ENCODE measurements around the gene KBTBD12. TPM values are rescaled to one million over a fixed set of nuclear protein-coding genes. Genes with fewer than 3 reads are reported as not detected.

KBTBD12 gene
- total RNA-seq, 4 donors from 2014 or later, result under 0.01 to 0.87 (median 0.30) TPM; not detected in 1

DNA sequence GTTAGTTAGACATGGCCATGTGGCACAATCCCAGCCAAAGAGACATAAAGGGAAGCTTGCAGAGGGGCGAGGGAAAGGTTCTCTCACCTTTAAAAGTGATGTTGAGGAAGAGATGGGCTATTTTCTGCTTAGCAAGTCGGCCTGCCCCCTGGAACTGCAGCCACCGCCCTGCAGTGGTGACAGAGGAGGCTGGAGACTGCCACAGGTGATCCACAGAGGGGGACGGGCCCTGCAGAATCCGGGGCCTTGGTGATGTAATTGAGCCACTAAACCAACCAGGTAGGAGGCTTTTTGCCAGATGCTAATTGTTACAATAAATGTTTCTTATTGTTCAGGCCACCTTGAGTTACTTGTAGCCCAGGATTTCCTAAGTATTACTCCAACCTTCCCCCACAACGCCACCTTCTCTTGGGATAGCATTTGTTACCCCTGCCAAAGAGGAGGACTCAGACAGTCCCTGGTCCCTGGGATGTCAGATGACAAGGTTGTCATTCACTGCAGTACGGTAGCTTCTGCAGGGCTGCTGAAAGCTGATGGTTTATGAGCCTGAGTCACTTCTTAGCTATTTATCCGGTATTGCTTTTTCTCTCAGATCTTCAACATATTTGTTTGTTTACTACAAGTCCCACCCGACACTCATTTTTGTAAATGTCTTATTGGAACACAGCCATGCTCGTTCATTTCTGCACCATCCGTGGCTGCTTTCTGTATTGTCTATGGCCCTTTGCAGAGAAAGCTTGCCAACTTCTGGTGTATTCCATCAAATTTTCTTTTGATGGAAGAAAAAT is 73.9 kb downstream of the KBTBD12 start:
- TF ChIP-seq POLR2A (IDR thresholded peaks at IDR 0.05) (no peak), EP300 (IDR thresholded peaks at IDR 0.05) (no peak)
- TF ChIP-seq, protein P1, sequence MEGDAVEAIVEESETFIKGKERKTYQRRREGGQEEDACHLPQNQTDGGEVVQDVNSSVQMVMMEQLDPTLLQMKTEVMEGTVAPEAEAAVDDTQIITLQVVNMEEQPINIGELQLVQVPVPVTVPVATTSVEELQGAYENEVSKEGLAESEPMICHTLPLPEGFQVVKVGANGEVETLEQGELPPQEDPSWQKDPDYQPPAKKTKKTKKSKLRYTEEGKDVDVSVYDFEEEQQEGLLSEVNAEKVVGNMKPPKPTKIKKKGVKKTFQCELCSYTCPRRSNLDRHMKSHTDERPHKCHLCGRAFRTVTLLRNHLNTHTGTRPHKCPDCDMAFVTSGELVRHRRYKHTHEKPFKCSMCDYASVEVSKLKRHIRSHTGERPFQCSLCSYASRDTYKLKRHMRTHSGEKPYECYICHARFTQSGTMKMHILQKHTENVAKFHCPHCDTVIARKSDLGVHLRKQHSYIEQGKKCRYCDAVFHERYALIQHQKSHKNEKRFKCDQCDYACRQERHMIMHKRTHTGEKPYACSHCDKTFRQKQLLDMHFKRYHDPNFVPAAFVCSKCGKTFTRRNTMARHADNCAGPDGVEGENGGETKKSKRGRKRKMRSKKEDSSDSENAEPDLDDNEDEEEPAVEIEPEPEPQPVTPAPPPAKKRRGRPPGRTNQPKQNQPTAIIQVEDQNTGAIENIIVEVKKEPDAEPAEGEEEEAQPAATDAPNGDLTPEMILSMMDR (IDR thresholded peaks at IDR 0.05), result no peak
- Histone ChIP-seq H3K27me3 (no peaks in the 10 kb centered on the region), H3K36me3 (no peaks in the 10 kb centered on the region), H3K9me3 (peaks cover 0 to 2% (median 0%) of the 10 kb centered on the region in 4 donors), H3K4me1 (no peaks in the 10 kb centered on the region), H3K4me3 (no peak overlapping the region), H3K27ac (no peak overlapping the region)
- DNase-seq (ENCODE audit: low spot score in 2 of 2), result no peak
- WGBS, 2 donors, result 64 to 67% methylated on average over 11 of the region's 11 CpGs

DNA sequence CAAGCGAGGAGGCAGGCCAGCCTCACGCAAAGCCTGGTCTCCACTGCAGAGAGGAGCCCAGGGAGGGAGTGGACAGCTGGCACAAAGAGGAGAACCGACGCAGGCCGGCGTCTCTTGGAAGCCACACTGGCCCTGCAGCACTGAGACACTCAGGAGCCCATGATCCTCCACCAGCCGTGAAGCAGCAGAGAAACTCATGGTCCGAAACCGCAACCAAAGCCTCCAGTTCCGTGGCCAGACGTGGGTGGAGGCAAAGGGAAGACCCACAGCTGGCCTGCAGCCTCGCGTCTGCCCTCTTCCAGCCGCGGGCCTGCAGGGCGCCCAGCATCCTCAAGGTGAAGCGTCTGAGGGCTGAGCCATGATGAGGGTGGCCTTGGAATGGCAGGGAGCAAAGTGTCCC is 75.0 kb downstream of the KBTBD12 start:
- WGBS, 2 donors, result 90 to 95% methylated on average over 12 to 17 of the region's 17 CpGs

DNA sequence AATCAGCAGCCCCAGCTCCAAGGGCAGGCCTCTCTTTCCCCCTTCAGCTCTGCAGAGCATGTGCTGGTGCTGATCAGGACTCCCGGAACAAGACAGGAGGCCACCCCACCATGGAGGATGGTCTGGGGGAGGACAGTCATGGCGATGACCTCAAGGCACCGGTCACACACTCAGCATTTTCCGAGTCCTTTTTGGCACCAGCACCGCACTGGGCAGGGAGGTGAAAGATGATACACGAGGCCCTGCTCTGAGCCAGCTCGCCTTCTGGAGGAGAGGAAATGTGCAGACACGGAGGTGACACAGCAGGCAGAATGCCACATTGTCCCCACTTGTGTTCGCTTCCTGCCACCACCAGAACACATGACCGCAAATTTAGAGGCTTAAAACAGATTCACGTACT is 75.4 kb downstream of the KBTBD12 start:
- WGBS, 2 donors, result 77 to 84% methylated on average over 11 of the region's 11 CpGs
- Histone ChIP-seq H3K27ac (no peak overlapping the region), H3K4me1 (no peaks in the 10 kb centered on the region), H3K9me3 (peaks cover 0 to 4% (median 0%) of the 10 kb centered on the region in 4 donors), H3K27me3 (no peaks in the 10 kb centered on the region), H3K36me3 (no peaks in the 10 kb centered on the region), H3K4me3 (no peak overlapping the region)
- TF ChIP-seq, protein P1 (IDR thresholded peaks at IDR 0.05), result no peak
- no peak for TF ChIP-seq POLR2A (IDR thresholded peaks at IDR 0.05)
- TF ChIP-seq EP300 (IDR thresholded peaks at IDR 0.05), result no peak
- DNase-seq (ENCODE audit: low spot score in 2 of 2), result no peak

More for the DNA sequence above, 75.0 kb downstream of the KBTBD12 start:
- no peaks in the 10 kb centered on the region for H3K4me1 ChIP-seq
- no peak overlapping the region for H3K4me3 ChIP-seq
- H3K36me3 ChIP-seq, result no peaks in the 10 kb centered on the region
- peaks cover 0 to 4% (median 0%) of the 10 kb centered on the region in 4 donors for H3K9me3 ChIP-seq
- no peak for DNase-seq (ENCODE audit: low spot score in 2 of 2)
- no peak overlapping the region for H3K27ac ChIP-seq
- TF ChIP-seq POLR2A (IDR thresholded peaks at IDR 0.05) (no peak), EP300 (IDR thresholded peaks at IDR 0.05) (no peak)
- TF ChIP-seq, protein P1 (IDR thresholded peaks at IDR 0.05), result no peak
- H3K27me3 ChIP-seq, result no peaks in the 10 kb centered on the region

DNA sequence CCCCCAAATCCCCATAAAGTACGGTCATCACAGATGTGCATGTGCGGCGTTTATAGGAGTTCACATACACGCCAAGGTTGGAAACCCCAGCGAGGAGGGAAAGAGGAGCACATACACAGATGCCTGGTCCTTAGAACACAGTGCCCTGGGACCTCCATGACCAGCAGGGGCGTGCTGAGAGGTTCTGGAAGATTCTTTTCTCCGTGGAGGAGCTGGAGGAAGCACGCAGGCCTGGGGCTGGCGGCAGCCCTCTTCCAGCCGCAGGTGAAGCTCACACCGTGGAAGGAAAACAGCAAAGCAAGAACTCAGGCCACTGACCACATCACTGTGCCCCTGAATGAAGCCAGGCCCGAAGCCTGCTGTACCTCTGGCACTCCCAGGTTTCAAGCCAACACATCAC is 76.2 kb downstream of the KBTBD12 start:
- H3K27ac ChIP-seq, result no peak overlapping the region
- 87 to 90% methylated on average over 12 of the region's 12 CpGs for WGBS, 2 donors
- no peaks in the 10 kb centered on the region for H3K4me1 ChIP-seq
- no peaks in the 10 kb centered on the region for H3K27me3 ChIP-seq
- TF ChIP-seq POLR2A (IDR thresholded peaks at IDR 0.05) (no peak), EP300 (IDR thresholded peaks at IDR 0.05) (no peak)
- TF ChIP-seq, protein P1 (IDR thresholded peaks at IDR 0.05), result no peak
- no peak for DNase-seq (ENCODE audit: low spot score in 2 of 2)
- peaks cover 0 to 4% (median 0%) of the 10 kb centered on the region in 4 donors for H3K9me3 ChIP-seq
- no peaks in the 10 kb centered on the region for H3K36me3 ChIP-seq
- H3K4me3 ChIP-seq, result no peak overlapping the region

DNA sequence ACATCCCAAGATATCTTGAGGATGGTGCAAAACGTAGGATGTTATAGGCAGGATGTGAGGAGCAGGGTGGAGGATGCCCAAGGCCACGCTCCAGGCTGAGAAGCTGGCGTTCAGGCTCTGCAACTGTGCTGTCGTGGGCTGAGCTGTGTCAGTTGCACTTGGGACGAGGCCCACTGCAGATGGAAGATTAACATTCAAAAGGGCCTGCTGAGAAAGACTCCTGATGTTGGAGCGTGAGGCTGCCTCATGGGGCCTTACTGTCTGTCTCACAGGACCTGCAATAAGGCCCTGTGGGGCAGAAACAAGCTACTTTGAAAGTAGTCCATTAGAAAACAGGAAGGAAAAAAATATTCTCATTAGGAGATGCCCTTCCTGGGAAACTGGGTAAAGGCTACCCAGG is 76.6 kb downstream of the KBTBD12 start:
- Histone ChIP-seq H3K4me3 (no peak overlapping the region), H3K36me3 (no peaks in the 10 kb centered on the region), H3K27ac (no peak overlapping the region), H3K4me1 (no peaks in the 10 kb centered on the region), H3K27me3 (no peaks in the 10 kb centered on the region), H3K9me3 (peaks cover 0 to 4% (median 0%) of the 10 kb centered on the region in 4 donors)
- no peak for TF ChIP-seq EP300 (IDR thresholded peaks at IDR 0.05)
- TF ChIP-seq, protein P1 (IDR thresholded peaks at IDR 0.05), result no peak
- no peak for TF ChIP-seq POLR2A (IDR thresholded peaks at IDR 0.05)
- no peak for DNase-seq (ENCODE audit: low spot score in 2 of 2)
- 74% methylated on average over 6 of the region's 6 CpGs for WGBS, 2 donors

Data from tibial nerve (tissue), 4 donors.